ENCODE data around the gene TREML4.

DNA sequence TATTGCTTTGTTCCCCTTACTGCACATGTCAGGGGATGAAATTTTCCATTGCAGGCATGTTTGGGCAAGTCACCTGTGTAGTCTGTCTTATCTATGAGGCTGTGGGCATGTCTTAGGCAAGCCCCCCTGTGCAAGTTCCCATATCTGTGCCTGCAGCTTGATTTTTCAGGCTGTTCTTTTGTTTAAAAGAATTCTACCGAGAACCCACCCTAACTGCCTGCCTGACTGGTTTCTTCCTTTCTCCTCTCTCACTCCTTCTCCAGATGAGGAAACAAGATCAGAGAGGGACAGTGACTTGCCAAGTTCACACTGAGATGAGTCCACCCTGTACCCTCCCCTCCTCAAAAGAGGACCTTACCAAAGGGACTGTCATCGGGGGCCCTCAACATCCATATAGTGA is 38.2 kb upstream of the TREML4 start:
- no peak for TF ChIP-seq POLR2A (IDR thresholded peaks at IDR 0.05)
- TF ChIP-seq, protein P1, sequence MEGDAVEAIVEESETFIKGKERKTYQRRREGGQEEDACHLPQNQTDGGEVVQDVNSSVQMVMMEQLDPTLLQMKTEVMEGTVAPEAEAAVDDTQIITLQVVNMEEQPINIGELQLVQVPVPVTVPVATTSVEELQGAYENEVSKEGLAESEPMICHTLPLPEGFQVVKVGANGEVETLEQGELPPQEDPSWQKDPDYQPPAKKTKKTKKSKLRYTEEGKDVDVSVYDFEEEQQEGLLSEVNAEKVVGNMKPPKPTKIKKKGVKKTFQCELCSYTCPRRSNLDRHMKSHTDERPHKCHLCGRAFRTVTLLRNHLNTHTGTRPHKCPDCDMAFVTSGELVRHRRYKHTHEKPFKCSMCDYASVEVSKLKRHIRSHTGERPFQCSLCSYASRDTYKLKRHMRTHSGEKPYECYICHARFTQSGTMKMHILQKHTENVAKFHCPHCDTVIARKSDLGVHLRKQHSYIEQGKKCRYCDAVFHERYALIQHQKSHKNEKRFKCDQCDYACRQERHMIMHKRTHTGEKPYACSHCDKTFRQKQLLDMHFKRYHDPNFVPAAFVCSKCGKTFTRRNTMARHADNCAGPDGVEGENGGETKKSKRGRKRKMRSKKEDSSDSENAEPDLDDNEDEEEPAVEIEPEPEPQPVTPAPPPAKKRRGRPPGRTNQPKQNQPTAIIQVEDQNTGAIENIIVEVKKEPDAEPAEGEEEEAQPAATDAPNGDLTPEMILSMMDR (IDR thresholded peaks at IDR 0.05), result no peak
